Measurements from ENCODE around the gene KCNN3. TPM values are rescaled to one million over a fixed set of nuclear protein-coding genes. Genes with fewer than 3 reads are reported as not detected.

KCNN3 gene
- total RNA-seq, 1 experiment from 2014 or later, result 0.73 TPM

- no peaks in the 10 kb centered on the region for H3K36me3 ChIP-seq (ENCODE audit: insufficient read depth, low read length, poor library complexity, severe bottlenecking)
- peaks cover 7% of the 10 kb centered on the region for H3K4me1 ChIP-seq (ENCODE audit: insufficient read depth, low read length, poor library complexity, severe bottlenecking)
- no peak for DNase-seq (ENCODE audit: low spot score)
- ChIA-PET CTCF (no interaction called here), POLR2A (ENCODE audit: low non-redundant PET) (no interaction called here)
- no TSS peak for BruUV-seq (replicated peaks)
- no peaks in the 10 kb centered on the region for H3K9me3 ChIP-seq (ENCODE audit: low read depth, low read length, poor library complexity, severe bottlenecking)
- TF ChIP-seq CTCF (conservative IDR thresholded peaks at IDR 0.05; ENCODE audit: low read depth, low read length), result no peak
- no peak for TF ChIP-seq EZH2 (IDR thresholded peaks at IDR 0.05; ENCODE audit: borderline replicate concordance, low read depth, low read length, poor library complexity, severe bottlenecking)
- H3K27ac ChIP-seq (ENCODE audit: low read depth, low read length, poor library complexity, severe bottlenecking), result no peak overlapping the region
- H3K27me3 ChIP-seq (replicated peaks; ENCODE audit: insufficient read depth, low read depth, low read length, poor library complexity), result no peaks in the 10 kb centered on the region
- intact Hi-C loops (cut with micrococcal nuclease; ENCODE audit: unreplicated experiment), result no loop called here
- H3K4me3 ChIP-seq (ENCODE audit: low read depth, low read length, poor library complexity, severe bottlenecking), result no peak overlapping the region
Measured at GRCh38 chr1:154796303-154796892, 73.7 kb downstream of the KCNN3 start.

GRCh38 chr1:154794608-154795007 is 75.5 kb downstream of the KCNN3 start:
- CTCF ChIA-PET, result no interaction called here
- no peak for DNase-seq (ENCODE audit: low spot score)
- intact Hi-C loops (cut with micrococcal nuclease; ENCODE audit: unreplicated experiment), result no loop called here

GRCh38 chr1:154793685-154794084 is 76.4 kb downstream of the KCNN3 start:
- no peak for DNase-seq (ENCODE audit: low spot score)
- CTCF ChIA-PET, result no interaction called here

More at GRCh38 chr1:154794608-154795007, 75.5 kb downstream of the KCNN3 start:
- Histone ChIP-seq H3K4me3 (ENCODE audit: low read depth, low read length, poor library complexity, severe bottlenecking) (no peak overlapping the region), H3K27me3 (replicated peaks; ENCODE audit: insufficient read depth, low read depth, low read length, poor library complexity) (no peaks in the 10 kb centered on the region), H3K9me3 (ENCODE audit: low read depth, low read length, poor library complexity, severe bottlenecking) (no peaks in the 10 kb centered on the region), H3K4me1 (ENCODE audit: insufficient read depth, low read length, poor library complexity, severe bottlenecking) (peaks cover 11% of the 10 kb centered on the region), H3K36me3 (ENCODE audit: insufficient read depth, low read length, poor library complexity, severe bottlenecking) (no peaks in the 10 kb centered on the region), H3K27ac (ENCODE audit: low read depth, low read length, poor library complexity, severe bottlenecking) (no peak overlapping the region)
- BruUV-seq (replicated peaks), result no TSS peak
- TF ChIP-seq EZH2 (IDR thresholded peaks at IDR 0.05; ENCODE audit: borderline replicate concordance, low read depth, low read length, poor library complexity, severe bottlenecking), result no peak
- TF ChIP-seq CTCF (conservative IDR thresholded peaks at IDR 0.05; ENCODE audit: low read depth, low read length), result no peak
- POLR2A ChIA-PET (ENCODE audit: low non-redundant PET), result no interaction called here

More at GRCh38 chr1:154793685-154794084, 76.4 kb downstream of the KCNN3 start:
- intact Hi-C loops (cut with micrococcal nuclease; ENCODE audit: unreplicated experiment), result no loop called here
- no peaks in the 10 kb centered on the region for H3K36me3 ChIP-seq (ENCODE audit: insufficient read depth, low read length, poor library complexity, severe bottlenecking)
- no peaks in the 10 kb centered on the region for H3K9me3 ChIP-seq (ENCODE audit: low read depth, low read length, poor library complexity, severe bottlenecking)
- no peaks in the 10 kb centered on the region for H3K27me3 ChIP-seq (replicated peaks; ENCODE audit: insufficient read depth, low read depth, low read length, poor library complexity)
- BruUV-seq (replicated peaks), result no TSS peak
- H3K4me3 ChIP-seq (ENCODE audit: low read depth, low read length, poor library complexity, severe bottlenecking), result no peak overlapping the region
- H3K4me1 ChIP-seq (ENCODE audit: insufficient read depth, low read length, poor library complexity, severe bottlenecking), result peaks cover 11% of the 10 kb centered on the region
- POLR2A ChIA-PET (ENCODE audit: low non-redundant PET), result no interaction called here
- no peak for TF ChIP-seq EZH2 (IDR thresholded peaks at IDR 0.05; ENCODE audit: borderline replicate concordance, low read depth, low read length, poor library complexity, severe bottlenecking)
- no peak for TF ChIP-seq CTCF (conservative IDR thresholded peaks at IDR 0.05; ENCODE audit: low read depth, low read length)
- no peak overlapping the region for H3K27ac ChIP-seq (ENCODE audit: low read depth, low read length, poor library complexity, severe bottlenecking)
